Testis (tissue), 3 donors: Measurements from ENCODE around the gene NTM. TPM values are rescaled to one million over a fixed set of nuclear protein-coding genes. Genes with fewer than 3 reads are reported as not detected.

ENCODE experiments used
- DNase-seq: peaks from one replicate; pipeline ENCODE4 v3.0.0-alpha.2; 2019
- H3K27ac ChIP-seq, 2 donors: fragments of 200-600 bp; sonication (generic); one replicate each; pipeline ENCODE4 v1.5.1; 2019
- H3K27me3 ChIP-seq: fragments of 200-600 bp; sonication (generic); one replicate; pipeline ENCODE4 v1.5.1; 2019
- H3K36me3 ChIP-seq: fragments of 200-600 bp; sonication (generic); one replicate; pipeline ENCODE4 v1.5.1; 2017; ENCODE audit warnings: low read depth; ENCODE audit errors: missing control alignments
- H3K4me1 ChIP-seq: fragments of 200-600 bp; sonication (generic); one replicate; pipeline ENCODE4 v1.5.1; 2019
- H3K4me3 ChIP-seq, 2 donors: fragments of 200-600 bp; sonication (generic); one replicate each; pipeline ENCODE4 v1.5.1; 2017 to 2019
- H3K9me3 ChIP-seq: fragments of 200-600 bp; sonication (generic); one replicate; pipeline ENCODE4 v1.5.1; 2017
- CTCF ChIP-seq, 3 experiments: fragments of 450-650 bp in 2 of 3; fragments of 200-600 bp in 1 of 3; sonication (generic) in 1 of 3; IDR thresholded peaks; one replicate each; pipeline ENCODE4 v1.5.1; 2016 to 2019; ENCODE audit warnings: antibody characterized with exemption in 3 of 3, mild to moderate bottlenecking in 2 of 3, moderate library complexity in 1 of 3
- POLR2A ChIP-seq: fragments of 450-650 bp; IDR thresholded peaks from one replicate; pipeline ENCODE4 v1.6.1; 2017; ENCODE audit warnings: antibody characterized with exemption, mild to moderate bottlenecking, moderate library complexity
- WGBS, 2 donors: methylation state at CpG; one replicate each; pipeline ENCODE4 v1.1.5; 2018; 5-methylcytosine and 5-hydroxymethylcytosine counted together
- intact Hi-C: fragments of 100-400 bp; cut with DNase I; formaldehyde crosslinking; loops from one replicate; pipeline ENCODE4 v1.15.1; 2023; ENCODE audit warnings: low total_unique reads
- polyA plus RNA-seq: library from polyadenylated mRNA; stranded (reverse); fragments of 350-450 nt; fragmentation: Illumina TruSeq; extraction: RNeasy Lipid Tissue Mini Kit (QIAGEN cat#74804); gene quantifications from one replicate; pipeline ENCODE4 v1.2.3, GENCODE V29; 2014; ENCODE audit warnings: low read depth, low replicate concordance; ENCODE audit not compliant: insufficient read depth
- total RNA-seq, 2 donors: library from RNA; depleted of rRNA; stranded (reverse); fragments of >200 nt; gene quantifications; one replicate each; pipeline ENCODE4 v1.2.3, GENCODE V29; 2016

Gene NTM
- total and polyA plus RNA-seq, 3 donors from 2014 or later = 1.7 to 4.5 (median 1.8) TPM

GRCh38 chr11:131511794-131512193 is 141.4 kb downstream of the NTM start:
- no peak overlapping the region for H3K27ac ChIP-seq
- intact Hi-C loops = no loop called here
- H3K27me3 ChIP-seq = no peaks in the 10 kb centered on the region
- no peaks in the 10 kb centered on the region for H3K4me1 ChIP-seq
- TF ChIP-seq CTCF (IDR thresholded peaks at IDR 0.05) (peak; percentile 7 to 36 (median 35)), POLR2A (no peak)
- DNase-seq = peak; percentile 41
- no peaks in the 10 kb centered on the region for H3K9me3 ChIP-seq
- 69 to 72% methylated on average over 9 of the region's 9 CpGs for WGBS, 2 donors
- no peaks in the 10 kb centered on the region for H3K36me3 ChIP-seq
- no peak overlapping the region for H3K4me3 ChIP-seq

GRCh38 chr11:131512228-131512627 is 141.8 kb downstream of the NTM start:
- Histone ChIP-seq H3K4me1 (no peaks in the 10 kb centered on the region), H3K27ac (no peak overlapping the region), H3K36me3 (no peaks in the 10 kb centered on the region), H3K9me3 (no peaks in the 10 kb centered on the region), H3K27me3 (no peaks in the 10 kb centered on the region), H3K4me3 (no peak overlapping the region)
- DNase-seq = no peak
- intact Hi-C loops = no loop called here
- WGBS, 2 donors = 90 to 95% methylated on average over 2 to 3 of the region's 3 CpGs
- TF ChIP-seq CTCF (IDR thresholded peaks at IDR 0.05) (no peak), POLR2A (no peak)

GRCh38 chr11:131514062-131514461 is 143.6 kb downstream of the NTM start:
- intact Hi-C loops = no loop called here
- H3K36me3 ChIP-seq = no peaks in the 10 kb centered on the region
- no peak overlapping the region for H3K4me3 ChIP-seq
- no peaks in the 10 kb centered on the region for H3K4me1 ChIP-seq
- H3K9me3 ChIP-seq = no peaks in the 10 kb centered on the region
- no peak overlapping the region for H3K27ac ChIP-seq
- DNase-seq = no peak
- 76 to 88% methylated on average over 6 of the region's 6 CpGs for WGBS, 2 donors
- no peak for TF ChIP-seq POLR2A
- no peak for TF ChIP-seq CTCF (IDR thresholded peaks at IDR 0.05)
- H3K27me3 ChIP-seq = no peaks in the 10 kb centered on the region

- H3K9me3 ChIP-seq = no peaks in the 10 kb centered on the region
- no peaks in the 10 kb centered on the region for H3K36me3 ChIP-seq
- H3K27me3 ChIP-seq = no peaks in the 10 kb centered on the region
- H3K4me1 ChIP-seq = no peaks in the 10 kb centered on the region
- no peak overlapping the region for H3K4me3 ChIP-seq
- no peak for DNase-seq
- TF ChIP-seq CTCF (IDR thresholded peaks at IDR 0.05) (no peak), POLR2A (no peak)
- no peak overlapping the region for H3K27ac ChIP-seq
- intact Hi-C loops = no loop called here
- 41 to 43% methylated on average over 1 of the region's 1 CpG for WGBS, 2 donors
Measured at GRCh38 chr11:131518305-131518838, 148.0 kb downstream of the NTM start.

- Histone ChIP-seq H3K4me1 (no peaks in the 10 kb centered on the region), H3K4me3 (no peak overlapping the region), H3K27ac (no peak overlapping the region), H3K27me3 (no peaks in the 10 kb centered on the region), H3K9me3 (no peaks in the 10 kb centered on the region), H3K36me3 (no peaks in the 10 kb centered on the region)
- no peak for TF ChIP-seq CTCF (IDR thresholded peaks at IDR 0.05)
- no peak for TF ChIP-seq POLR2A
- DNase-seq = no peak
- intact Hi-C loops = no loop called here
- WGBS, 2 donors = 38 to 72% methylated on average over 2 of the region's 2 CpGs
Measured at GRCh38 chr11:131522851-131523250, 152.4 kb downstream of the NTM start.
